ENCODE measurements around the gene ATG5. TPM values are rescaled to one million over a fixed set of nuclear protein-coding genes. Genes with fewer than 3 reads are reported as not detected.

ATG5 gene
- total RNA-seq, 1 donor from 2014 or later: 76.5 TPM

Other genes starting within 250 kb of the ATG5 start
- 0.87 and 1.4 TPM in 2 replicates for gene PRDM1, start 239.4 kb downstream of the ATG5 start, total RNA-seq
- 13.9 and 16.3 TPM in 2 replicates for gene CRYBG1, start 35.0 kb upstream of the ATG5 start, total RNA-seq